Natural killer cell (primary cell): ENCODE results near the gene UST. TPM values are rescaled to one million over a fixed set of nuclear protein-coding genes. Genes with fewer than 3 reads are reported as not detected.
A peak's percentile ranks its signal among the peaks of the same experiment; 100 is the strongest.

Experiments used
- ATAC-seq, 3 donors: fragments of 150-1000 bp in 2 of 3; fragments of 200-7000 bp in 1 of 3; cut with Tn5 transposase; 1 replicate in 1 of 3; 2 replicates in 2 of 3; pipeline ENCODE4 v1.10.0; 2021; ENCODE audit warnings: mild to moderate bottlenecking in 2 of 3, moderate library complexity in 2 of 3
- DNase-seq, 2 donors: peaks; one replicate each; pipeline versions ENCODE4 v3.0.0 to v3.0.0-alpha.2; 2013 to 2021; ENCODE audit warnings: mixed read lengths in 1 of 2
- H3K27ac ChIP-seq: one replicate; pipeline ENCODE4 v1.5.1; 2013; ENCODE audit warnings: mild to moderate bottlenecking, low read length
- H3K27me3 ChIP-seq: one replicate; pipeline ENCODE4 v1.6.1; 2013; ENCODE audit warnings: low read length; ENCODE audit not compliant: control insufficient read depth, insufficient read depth
- H3K36me3 ChIP-seq: one replicate; pipeline ENCODE4 v1.6.1; 2013; ENCODE audit warnings: low read length; ENCODE audit not compliant: control insufficient read depth, insufficient read depth
- H3K4me1 ChIP-seq: one replicate; pipeline ENCODE4 v1.6.1; 2013; ENCODE audit warnings: low read length; ENCODE audit not compliant: control insufficient read depth, insufficient read depth
- H3K4me3 ChIP-seq: one replicate; pipeline ENCODE4 v1.5.1; 2013; ENCODE audit warnings: low read length
- H3K9me3 ChIP-seq: one replicate; pipeline ENCODE4 v1.6.1; 2013; ENCODE audit warnings: low read length; ENCODE audit not compliant: control insufficient read depth, insufficient read depth
- H3K27ac Mint-ChIP-seq, 2 donors: one replicate each; pipeline ENCODE4 v1.8.0; 2022; ENCODE audit warnings: mild to moderate bottlenecking in 2 of 2, mixed read lengths in 2 of 2, moderate library complexity in 1 of 2
- H3K27me3 Mint-ChIP-seq, 2 donors: one replicate each; pipeline ENCODE4 v1.8.0; 2022; ENCODE audit warnings: low read depth in 2 of 2, mixed read lengths in 2 of 2
- H3K36me3 Mint-ChIP-seq: one replicate; pipeline ENCODE4 v1.8.0; 2022; ENCODE audit warnings: mixed read lengths
- H3K4me1 Mint-ChIP-seq, 2 donors: one replicate each; pipeline ENCODE4 v1.8.0; 2022; ENCODE audit warnings: mixed read lengths in 2 of 2
- H3K4me3 Mint-ChIP-seq: one replicate; pipeline ENCODE4 v1.8.0; 2022; ENCODE audit warnings: mild to moderate bottlenecking, moderate library complexity, mixed read lengths
- H3K9me3 Mint-ChIP-seq, 2 donors: one replicate each; pipeline ENCODE4 v1.8.0; 2022; ENCODE audit warnings: mixed read lengths in 2 of 2
- WGBS: methylation state at CpG from one replicate; pipeline ENCODE4 v1.1.7; 2013; ENCODE audit warnings: missing lambda C conversion rate; ENCODE audit not compliant: insufficient coverage; 5-methylcytosine and 5-hydroxymethylcytosine counted together
- intact Hi-C: fragments of 100-400 bp; cut with micrococcal nuclease; formaldehyde crosslinking; loops from one replicate; pipeline ENCODE4 v1.14.2; 2022
- total RNA-seq, 4 donors: library from RNA; stranded (reverse); fragments of 120-200 nt in 1 of 4; gene quantifications; one replicate each; pipeline versions ENCODE4 v1.2.3 to v1.2.4, GENCODE V29; 2013 to 2022
- TF ChIP-seq, protein P1 (sequence below): fragments of 200-600 bp; IDR thresholded peaks from one replicate; pipeline ENCODE4 v1.8.0; 2022; ENCODE audit warnings: antibody characterized with exemption

Gene UST
- total RNA-seq, 3 donors from 2014 or later (not counting 1 experiment from before 2014, with no cell fraction given) = 6.3 to 11.9 (median 10.6) TPM

GRCh38 chr6:148883270-148883669 is 136.4 kb downstream of the UST start:
- intact Hi-C loops = no loop called here
- TF ChIP-seq, protein P1, sequence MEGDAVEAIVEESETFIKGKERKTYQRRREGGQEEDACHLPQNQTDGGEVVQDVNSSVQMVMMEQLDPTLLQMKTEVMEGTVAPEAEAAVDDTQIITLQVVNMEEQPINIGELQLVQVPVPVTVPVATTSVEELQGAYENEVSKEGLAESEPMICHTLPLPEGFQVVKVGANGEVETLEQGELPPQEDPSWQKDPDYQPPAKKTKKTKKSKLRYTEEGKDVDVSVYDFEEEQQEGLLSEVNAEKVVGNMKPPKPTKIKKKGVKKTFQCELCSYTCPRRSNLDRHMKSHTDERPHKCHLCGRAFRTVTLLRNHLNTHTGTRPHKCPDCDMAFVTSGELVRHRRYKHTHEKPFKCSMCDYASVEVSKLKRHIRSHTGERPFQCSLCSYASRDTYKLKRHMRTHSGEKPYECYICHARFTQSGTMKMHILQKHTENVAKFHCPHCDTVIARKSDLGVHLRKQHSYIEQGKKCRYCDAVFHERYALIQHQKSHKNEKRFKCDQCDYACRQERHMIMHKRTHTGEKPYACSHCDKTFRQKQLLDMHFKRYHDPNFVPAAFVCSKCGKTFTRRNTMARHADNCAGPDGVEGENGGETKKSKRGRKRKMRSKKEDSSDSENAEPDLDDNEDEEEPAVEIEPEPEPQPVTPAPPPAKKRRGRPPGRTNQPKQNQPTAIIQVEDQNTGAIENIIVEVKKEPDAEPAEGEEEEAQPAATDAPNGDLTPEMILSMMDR = no peak

DNA sequence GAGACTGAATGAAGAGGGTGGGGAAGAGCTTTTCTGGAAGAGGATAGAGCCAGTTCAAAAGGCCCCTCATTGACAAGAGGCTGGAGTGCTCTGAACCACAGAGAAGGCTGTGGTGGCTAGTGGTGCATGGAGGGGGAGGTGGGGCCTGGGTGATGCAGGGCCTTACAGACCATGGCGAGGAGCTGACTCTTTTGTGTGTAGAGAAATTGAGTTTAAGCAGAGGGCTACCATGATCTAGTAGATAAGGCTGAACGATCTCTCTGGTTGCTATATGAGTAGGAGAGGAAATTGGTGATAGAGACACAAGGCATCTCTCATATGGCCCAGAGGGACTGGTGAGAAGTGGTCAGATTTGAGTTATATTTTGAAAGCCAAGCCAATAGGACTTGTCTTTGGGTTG is 137.6 kb downstream of the UST start:
- no peak overlapping the region for H3K4me3 ChIP-seq
- Mint-ChIP-seq H3K27me3 (no peaks in the 10 kb centered on the region), H3K4me1 (peaks cover 20 to 32% of the 10 kb centered on the region in 2 donors), H3K36me3 (peaks cover 7% of the 10 kb centered on the region), H3K4me3 (no peak overlapping the region), H3K9me3 (no peaks in the 10 kb centered on the region), H3K27ac (no peak overlapping the region)
- TF ChIP-seq, protein P1 = no peak
- intact Hi-C loops = no loop called here
- no peak overlapping the region for H3K27ac ChIP-seq
- no peaks in the 10 kb centered on the region for H3K4me1 ChIP-seq
- ATAC-seq (peak in 1 of 3 donors; percentile 42), DNase-seq (no peak)
- no peaks in the 10 kb centered on the region for H3K9me3 ChIP-seq
- H3K36me3 ChIP-seq = no peaks in the 10 kb centered on the region
- H3K27me3 ChIP-seq = no peaks in the 10 kb centered on the region
- WGBS = 37% methylated on average over 2 of the region's 2 CpGs

More at GRCh38 chr6:148883270-148883669, 136.4 kb downstream of the UST start:
- H3K4me3 ChIP-seq = no peak overlapping the region
- Mint-ChIP-seq H3K36me3 (peaks cover 7% of the 10 kb centered on the region), H3K9me3 (no peaks in the 10 kb centered on the region), H3K4me3 (no peak overlapping the region), H3K27ac (no peak overlapping the region), H3K27me3 (no peaks in the 10 kb centered on the region), H3K4me1 (peaks cover 30 to 36% of the 10 kb centered on the region in 2 donors)
- ATAC-seq (no peak), DNase-seq (no peak)
- no peaks in the 10 kb centered on the region for H3K27me3 ChIP-seq
- H3K9me3 ChIP-seq = no peaks in the 10 kb centered on the region
- H3K36me3 ChIP-seq = no peaks in the 10 kb centered on the region
- 44% methylated on average over 2 of the region's 2 CpGs for WGBS
- no peak overlapping the region for H3K27ac ChIP-seq
- H3K4me1 ChIP-seq = no peaks in the 10 kb centered on the region

DNA sequence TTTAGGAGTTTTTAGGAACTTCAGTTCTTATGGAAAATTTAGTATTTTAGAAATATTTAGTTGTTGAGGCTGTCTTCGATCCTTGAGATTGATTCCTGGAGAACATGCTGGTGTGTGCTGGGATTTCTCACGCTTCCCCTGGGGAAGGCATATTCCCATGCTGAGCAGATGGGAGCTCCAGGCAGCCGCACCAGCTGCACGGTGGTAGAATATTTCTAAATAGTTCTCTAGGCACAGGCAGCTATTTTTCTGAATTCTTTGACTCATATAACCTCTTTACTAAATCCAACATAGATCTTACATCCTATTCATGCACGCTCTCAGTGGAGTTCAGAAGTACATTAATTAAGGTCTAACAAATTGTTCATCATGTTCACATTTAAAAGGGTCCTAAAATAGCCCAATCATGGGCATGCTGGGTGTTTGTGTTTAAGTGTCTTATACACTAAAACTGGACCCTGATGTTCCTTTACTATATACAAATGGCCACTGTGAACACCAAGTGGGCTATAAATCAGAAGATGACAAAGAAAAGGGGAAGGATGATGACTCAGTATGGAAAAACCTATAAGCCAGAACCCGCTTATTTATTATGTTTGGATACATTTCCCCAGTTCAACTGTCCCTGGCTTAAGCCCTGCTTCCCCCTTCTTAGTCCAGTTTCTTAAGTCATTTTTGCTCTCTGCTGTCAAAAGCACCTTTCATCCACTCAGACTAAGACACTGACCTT is 138.5 kb downstream of the UST start:
- Mint-ChIP-seq H3K36me3 (peaks cover 7% of the 10 kb centered on the region), H3K9me3 (no peaks in the 10 kb centered on the region), H3K4me1 (peaks cover 18 to 29% of the 10 kb centered on the region in 2 donors), H3K27me3 (no peaks in the 10 kb centered on the region), H3K4me3 (no peak overlapping the region), H3K27ac (no peak overlapping the region)
- Histone ChIP-seq H3K27ac (no peak overlapping the region), H3K4me3 (no peak overlapping the region), H3K4me1 (no peaks in the 10 kb centered on the region), H3K9me3 (no peaks in the 10 kb centered on the region), H3K27me3 (no peaks in the 10 kb centered on the region), H3K36me3 (no peaks in the 10 kb centered on the region)
- TF ChIP-seq, protein P1 = no peak
- WGBS = 95% methylated on average over 5 of the region's 6 CpGs
- ATAC-seq (no peak), DNase-seq (no peak)
- intact Hi-C loops = no loop called here
